Keratinocyte (primary cell): ENCODE data around the gene TACR1. TPM values are rescaled to one million over a fixed set of nuclear protein-coding genes. Genes with fewer than 3 reads are reported as not detected.

Experiments
- DNase-seq: peaks from one replicate; pipeline ENCODE4 v3.0.0-alpha.2; 2011; ENCODE audit warnings: low read depth, missing footprints, low spot score
- FAIRE-seq: peaks from 2 replicates; lab custom pipeline; 2011; peaks lifted over from hg19 to GRCh38; lab: Jason Lieb, UNC
- H2AFZ ChIP-seq: 2 replicates; pipeline ENCODE4 v1.6.0; 2012; ENCODE audit warnings: low read length, control low read depth, inconsistent platforms; ENCODE audit not compliant: control insufficient read depth
- H3K27ac ChIP-seq: 2 replicates; pipeline ENCODE4 v1.5.1; 2011; ENCODE audit warnings: low read length; ENCODE audit not compliant: control insufficient read depth, insufficient read depth
- H3K27me3 ChIP-seq: 3 replicates; pipeline ENCODE4 v1.6.0; 2011; ENCODE audit warnings: low read length; ENCODE audit not compliant: control insufficient read depth, insufficient read depth; ENCODE audit errors: extremely low read depth
- H3K36me3 ChIP-seq, 2 experiments: 2 replicates in 1 of 2; 3 replicates in 1 of 2; pipeline ENCODE4 v1.5.1; 2011; ENCODE audit warnings: low read length in 2 of 2, mild to moderate bottlenecking in 1 of 2; ENCODE audit not compliant: control insufficient read depth in 2 of 2, insufficient read depth in 2 of 2; ENCODE audit errors: extremely low read depth in 1 of 2
- H3K4me1 ChIP-seq: 3 replicates; pipeline ENCODE4 v1.5.1; 2011; ENCODE audit warnings: low read length; ENCODE audit not compliant: control insufficient read depth, insufficient read depth; ENCODE audit errors: extremely low read depth
- H3K4me2 ChIP-seq: 3 replicates; pipeline ENCODE4 v1.6.0; 2011; ENCODE audit warnings: low read depth, low read length; ENCODE audit not compliant: control insufficient read depth, insufficient read depth; ENCODE audit errors: extremely low read depth
- H3K4me3 ChIP-seq, 3 experiments: fragments of 200-600 bp in 1 of 3; sonication (generic) in 1 of 3; 2 replicates in 2 of 3; 3 replicates in 1 of 3; pipeline ENCODE4 v1.5.1; 2011 to 2016; ENCODE audit warnings: low read length in 3 of 3, mild to moderate bottlenecking in 3 of 3, control low read depth in 2 of 3, inconsistent platforms in 1 of 3, low read depth in 1 of 3, mixed read lengths in 1 of 3, mixed run types in 1 of 3, moderate library complexity in 1 of 3; ENCODE audit not compliant: control insufficient read depth in 2 of 3, insufficient read depth in 2 of 3; ENCODE audit errors: extremely low read depth in 1 of 3
- H3K79me2 ChIP-seq: 2 replicates; pipeline ENCODE4 v1.6.0; 2012; ENCODE audit warnings: low read length; ENCODE audit not compliant: control insufficient read depth, insufficient read depth
- H3K9ac ChIP-seq: 3 replicates; pipeline ENCODE4 v1.6.0; 2011; ENCODE audit warnings: low read length; ENCODE audit not compliant: control insufficient read depth, insufficient read depth; ENCODE audit errors: extremely low read depth
- H3K9me1 ChIP-seq: 3 replicates; pipeline ENCODE4 v1.6.0; 2011; ENCODE audit warnings: low read length; ENCODE audit not compliant: control insufficient read depth, insufficient read depth; ENCODE audit errors: extremely low read depth
- H3K9me3 ChIP-seq: 2 replicates; pipeline ENCODE4 v1.5.1; 2012; ENCODE audit warnings: low read depth, low read length; ENCODE audit not compliant: control insufficient read depth
- H4K20me1 ChIP-seq: 3 replicates; pipeline ENCODE4 v1.6.0; 2011; ENCODE audit warnings: low read length; ENCODE audit not compliant: control insufficient read depth, insufficient read depth; ENCODE audit errors: extremely low read depth
- CTCF ChIP-seq, 3 experiments: IDR thresholded peaks in 1 of 3; conservative IDR thresholded peaks in 1 of 3; optimal IDR thresholded peaks in 1 of 3; 2 replicates in 2 of 3; 3 replicates in 1 of 3; pipeline versions ENCODE3 to v1.5.1; 2011; ENCODE audit warnings: low read length in 3 of 3, mild to moderate bottlenecking in 3 of 3, moderate library complexity in 2 of 3, control low read depth in 1 of 3, inconsistent platforms in 1 of 3; ENCODE audit not compliant: insufficient read depth in 2 of 3; ENCODE audit errors: extremely low read depth in 1 of 3
- EZH2 ChIP-seq: IDR thresholded peaks from one replicate; pipeline ENCODE4 v1.6.1; 2012; ENCODE audit warnings: inconsistent platforms, mild to moderate bottlenecking, low read length, moderate library complexity
- dilution Hi-C: fragments of 300-500 bp; cut with MboI; formaldehyde crosslinking; loops from one replicate; pipeline ENCODE4 v1.7.0; 2020; ENCODE audit warnings: low sequenced_read_pairs; ENCODE audit not compliant: extremely low pct_ligation_motif_present
- polyA plus RNA-seq, 5 experiments: library from polyadenylated mRNA; depleted of rRNA in 3 of 5; stranded (reverse) in 3 of 5; stranded (forward) in 1 of 5; unstranded in 1 of 5; fragments of >200 nt; gene quantifications; 1 replicate in 1 of 5; 2 replicates in 3 of 5; 3 replicates in 1 of 5; pipeline versions ENCODE4 v1.2.1 to v1.2.3, GENCODE V29; 2011 to 2012; ENCODE audit warnings: missing spikeins in 2 of 5, low read depth in 1 of 5, low replicate concordance in 1 of 5

The TACR1 gene
- polyA plus RNA-seq, 1 donor (not counting 4 experiments of a cell fraction or from before 2014, with no cell fraction given), result not detected

GRCh38 chr2:75237296-75237695 is 38.0 kb upstream of the TACR1 start:
- TF ChIP-seq EZH2 (no peak), CTCF (optimal IDR thresholded peaks at IDR 0.05 in 1 of 3, IDR thresholded peaks at IDR 0.05 in 1 of 3, conservative IDR thresholded peaks at IDR 0.05 in 1 of 3; ENCODE audit: extremely low read depth in 1 of 3, insufficient read depth in 2 of 3, low read length in 3 of 3) (no peak)
- FAIRE-seq (no peak), DNase-seq (no peak)
- Histone ChIP-seq H3K27me3 (no peaks in the 10 kb centered on the region), H3K9ac (no peak overlapping the region), H4K20me1 (no peaks in the 10 kb centered on the region), H3K9me1 (no peaks in the 10 kb centered on the region), H3K4me3 (no peak overlapping the region), H3K36me3 (no peaks in the 10 kb centered on the region), H3K9me3 (no peaks in the 10 kb centered on the region), H3K27ac (no peak overlapping the region), H3K4me2 (no peak overlapping the region), H2AFZ (no peak overlapping the region), H3K4me1 (peaks cover 9% of the 10 kb centered on the region), H3K79me2 (no peaks in the 10 kb centered on the region)
- dilution Hi-C loops, result loop anchor here (25.0 kb wide), 1 partner anchor 175 kb away; no protein-coding TSS in a partner anchor

GRCh38 chr2:75233965-75234364 is 34.6 kb upstream of the TACR1 start:
- H3K4me3 ChIP-seq, result no peak overlapping the region
- no peaks in the 10 kb centered on the region for H3K79me2 ChIP-seq
- no peak overlapping the region for H3K9ac ChIP-seq
- H3K9me1 ChIP-seq, result no peaks in the 10 kb centered on the region
- no peak overlapping the region for H3K27ac ChIP-seq
- FAIRE-seq, result no peak
- H3K4me1 ChIP-seq, result peaks cover 6% of the 10 kb centered on the region
- TF ChIP-seq EZH2 (no peak), CTCF (optimal IDR thresholded peaks at IDR 0.05 in 1 of 3, IDR thresholded peaks at IDR 0.05 in 1 of 3, conservative IDR thresholded peaks at IDR 0.05 in 1 of 3; ENCODE audit: extremely low read depth in 1 of 3, insufficient read depth in 2 of 3, low read length in 3 of 3) (no peak)
- dilution Hi-C loops, result loop anchor here (25.0 kb wide), 1 partner anchor 178 kb away; no protein-coding TSS in a partner anchor
- H3K9me3 ChIP-seq, result no peaks in the 10 kb centered on the region
- H4K20me1 ChIP-seq, result no peaks in the 10 kb centered on the region
- H2AFZ ChIP-seq, result no peak overlapping the region
- H3K36me3 ChIP-seq, result no peaks in the 10 kb centered on the region
- DNase-seq, result no peak
- H3K4me2 ChIP-seq, result no peak overlapping the region
- no peaks in the 10 kb centered on the region for H3K27me3 ChIP-seq
